GM19397 (cell line): ENCODE measurements around the gene SURF2.
A peak's percentile ranks its signal among the peaks of the same experiment; 100 is the strongest.

Source experiments
- ATAC-seq: cut with Tn5 transposase; IDR thresholded peaks from one replicate; pipeline ENCODE4 v1.9.1; 2021; ENCODE audit warnings: mild to moderate bottlenecking, moderate library complexity; ENCODE audit not compliant: unreplicated experiment

SURF2 gene

DNA sequence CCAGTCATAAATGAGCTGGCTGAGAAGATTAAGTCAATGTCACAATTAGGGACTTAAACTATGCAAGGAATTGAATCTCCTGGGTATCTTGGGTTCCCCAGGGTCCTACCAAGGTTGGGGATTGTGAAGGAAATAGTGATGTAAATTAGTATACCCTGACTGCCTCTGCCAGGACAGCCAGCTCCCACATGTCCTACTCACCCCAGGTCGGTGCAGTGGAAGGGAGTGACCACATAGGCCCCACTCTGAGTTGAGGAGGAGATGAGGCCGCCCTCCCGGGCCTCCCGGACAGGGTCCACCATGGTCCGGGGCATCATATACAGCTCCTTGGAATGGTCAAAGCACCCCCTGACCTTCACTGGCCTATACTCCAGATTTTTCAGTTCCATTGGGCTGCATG lies 2.8 kb upstream of the SURF2 start:
- no peak for ATAC-seq

DNA sequence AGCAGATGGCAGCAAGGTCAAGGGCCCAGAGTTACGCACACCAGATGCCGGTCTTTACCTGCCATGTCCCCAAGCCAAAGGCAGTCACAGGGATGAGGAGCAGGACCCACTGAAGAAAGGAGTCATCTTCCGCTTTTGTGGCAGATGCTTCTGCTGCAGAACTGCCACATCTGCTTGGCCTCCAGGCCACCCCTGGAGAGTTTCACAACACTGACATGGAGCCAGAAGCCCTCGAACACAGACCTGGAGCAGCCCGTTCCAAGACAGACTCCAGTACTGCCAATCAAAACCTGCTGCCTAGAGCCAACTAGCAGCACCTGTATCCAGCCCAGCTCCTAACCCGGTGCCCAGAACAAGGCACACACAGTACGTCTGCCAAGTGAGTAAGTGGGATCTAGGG lies 1.6 kb upstream of the SURF2 start:
- ATAC-seq, result no peak

DNA sequence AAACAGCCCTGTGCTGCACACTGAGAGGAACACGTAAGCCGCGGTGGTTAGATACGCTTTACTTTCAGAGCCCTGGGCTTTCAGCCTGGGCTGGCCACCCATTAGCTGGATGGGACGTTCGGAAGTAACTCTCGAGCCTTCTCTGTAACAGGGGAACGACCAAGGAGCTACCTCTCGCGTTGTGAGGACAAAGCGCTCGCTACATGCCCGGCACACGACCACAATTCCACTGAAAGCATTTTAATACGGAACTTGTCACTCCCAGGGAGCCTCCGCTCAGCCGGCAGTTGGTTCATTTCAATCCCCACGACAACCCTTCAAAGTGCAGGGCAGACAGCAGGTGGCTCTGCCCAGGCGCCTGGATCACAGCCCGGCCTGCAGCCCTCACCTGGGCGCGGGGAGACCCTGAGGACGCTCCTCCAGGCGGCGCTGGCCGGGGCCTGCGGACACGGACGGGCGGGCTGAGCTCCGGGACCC lies 431 bp upstream of the SURF2 start:
- peak; percentile 30 for ATAC-seq

DNA sequence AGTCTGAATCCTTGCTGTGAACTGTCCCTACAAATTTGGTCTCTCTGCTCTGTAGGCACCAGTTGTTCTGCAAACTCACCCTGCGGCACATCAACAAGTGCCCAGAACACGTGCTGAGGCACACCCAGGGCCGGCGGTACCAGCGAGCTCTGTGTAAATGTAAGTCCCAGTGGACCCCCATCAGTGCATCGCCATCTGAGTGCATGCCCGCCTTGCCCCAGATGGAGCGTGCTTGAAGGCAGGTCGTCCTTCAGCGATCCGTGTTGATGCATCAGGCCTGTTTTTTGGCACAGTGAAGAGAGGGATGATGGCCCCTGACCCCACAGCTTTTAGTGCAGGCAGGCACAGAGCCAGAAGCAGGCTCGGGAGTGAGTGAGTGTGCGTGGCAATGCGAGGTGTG lies 1.3 kb downstream of the SURF2 start:
- ATAC-seq, result no peak

DNA sequence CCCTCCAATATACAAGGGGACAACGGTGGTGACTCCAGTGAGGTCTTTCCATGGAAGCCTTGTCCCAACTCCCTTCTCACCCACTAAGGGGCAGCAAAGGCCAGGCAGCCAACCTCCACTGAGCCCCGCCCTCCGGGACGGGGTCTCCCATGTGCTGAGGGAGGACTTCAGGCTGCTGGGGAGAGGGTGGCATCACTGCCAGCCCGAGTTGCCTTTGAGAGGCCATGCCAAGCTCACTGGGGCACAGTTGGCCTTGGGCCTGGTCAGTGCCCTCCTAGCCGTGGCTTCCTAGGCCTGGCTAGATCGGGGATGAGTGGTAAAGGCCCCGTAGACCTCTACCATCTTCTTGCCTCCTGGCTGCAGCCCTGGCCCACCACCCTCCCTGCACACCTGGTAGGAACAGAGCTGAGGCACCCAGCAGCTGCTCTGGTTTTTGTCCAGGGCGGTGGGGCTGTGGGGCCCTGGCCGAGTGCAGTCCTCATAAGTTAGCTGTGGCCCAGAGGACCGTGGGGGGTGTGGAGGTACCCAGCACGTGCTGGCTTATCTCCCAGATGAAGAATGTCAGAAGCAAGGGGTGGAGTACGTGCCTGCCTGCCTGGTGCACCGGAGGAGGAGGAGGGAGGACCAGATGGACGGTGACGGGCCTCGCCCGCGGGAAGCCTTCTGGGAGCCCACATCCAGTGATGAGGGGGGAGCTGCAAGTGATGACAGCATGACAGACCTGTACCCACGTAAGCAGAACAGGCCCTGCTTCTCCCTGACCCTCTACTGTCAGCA lies 3.2 kb downstream of the SURF2 start:
- no peak for ATAC-seq

DNA sequence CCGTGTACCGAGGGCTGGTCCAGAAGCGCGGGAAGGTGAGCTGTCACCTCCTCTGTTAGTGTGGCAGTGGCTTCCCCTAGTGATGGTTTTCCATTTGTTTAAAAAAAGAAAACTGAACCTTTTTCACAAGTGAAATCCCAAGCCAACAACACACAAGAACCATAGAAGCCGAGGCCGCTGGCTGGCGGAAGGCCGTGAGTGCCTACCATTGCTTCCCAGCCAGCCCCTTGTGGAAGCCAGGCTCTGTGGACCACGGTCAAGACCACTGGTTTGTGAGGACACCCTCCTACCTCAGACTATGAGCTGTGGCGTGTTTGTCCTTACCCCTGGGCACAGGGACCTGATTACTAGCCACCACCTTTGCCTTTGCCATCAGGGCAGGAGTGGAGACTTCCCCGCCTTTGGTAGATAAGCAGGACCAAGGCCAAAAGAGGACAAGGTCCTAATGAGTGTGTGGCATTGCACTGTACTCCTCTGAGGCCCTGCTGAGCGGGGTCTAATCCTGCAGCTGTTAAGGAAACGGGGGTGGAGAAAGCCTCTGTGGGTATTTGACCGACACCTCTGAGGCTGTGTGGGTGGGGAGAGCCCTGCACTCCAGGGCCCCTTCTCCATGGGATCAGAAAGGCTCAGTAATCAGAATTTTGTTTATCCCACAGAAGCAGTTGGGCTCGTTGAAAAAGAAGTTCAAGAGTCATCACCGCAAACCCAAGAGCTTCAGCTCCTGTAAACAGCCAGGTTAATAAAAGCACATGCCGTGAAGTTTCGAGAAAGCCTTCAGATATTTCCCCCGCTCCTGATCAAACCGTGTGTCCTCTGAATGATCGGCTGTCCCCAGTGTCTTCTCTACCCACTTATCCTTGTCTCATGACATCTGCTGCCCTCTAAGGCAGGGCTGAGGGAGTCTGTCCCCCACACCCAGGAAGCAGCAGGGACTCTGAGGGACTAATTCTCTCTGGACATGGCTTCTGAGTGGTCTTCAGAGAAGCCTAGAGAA lies 4.3 kb downstream of the SURF2 start:
- no peak for ATAC-seq

DNA sequence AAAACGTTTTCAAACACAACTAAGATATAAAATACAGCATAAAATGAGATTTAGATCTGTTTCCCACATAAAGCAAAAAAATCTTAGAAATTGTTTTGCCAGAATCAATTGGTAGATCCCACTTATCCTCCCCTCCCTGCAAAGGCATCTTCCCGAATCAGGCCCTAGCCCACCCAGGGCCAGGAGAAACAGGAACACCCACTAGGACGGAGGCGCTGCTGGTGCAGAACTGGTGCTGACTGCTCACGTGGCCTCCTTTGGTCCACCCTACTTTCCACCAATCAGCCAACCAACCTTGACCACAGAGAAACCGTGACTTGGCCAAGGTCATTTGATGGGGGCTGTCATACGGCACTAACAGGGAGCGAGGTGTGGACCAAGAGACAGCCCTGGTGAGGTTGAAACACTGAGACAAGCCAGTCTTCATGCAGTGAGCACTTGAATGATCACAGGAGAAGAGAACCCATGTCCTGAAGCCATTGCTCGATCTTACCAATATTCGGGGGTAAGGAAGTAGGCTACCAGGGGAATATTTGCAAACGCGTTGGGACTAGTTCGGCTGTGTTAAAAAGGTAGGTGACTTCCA lies 5.2 kb downstream of the SURF2 start:
- no peak for ATAC-seq

DNA sequence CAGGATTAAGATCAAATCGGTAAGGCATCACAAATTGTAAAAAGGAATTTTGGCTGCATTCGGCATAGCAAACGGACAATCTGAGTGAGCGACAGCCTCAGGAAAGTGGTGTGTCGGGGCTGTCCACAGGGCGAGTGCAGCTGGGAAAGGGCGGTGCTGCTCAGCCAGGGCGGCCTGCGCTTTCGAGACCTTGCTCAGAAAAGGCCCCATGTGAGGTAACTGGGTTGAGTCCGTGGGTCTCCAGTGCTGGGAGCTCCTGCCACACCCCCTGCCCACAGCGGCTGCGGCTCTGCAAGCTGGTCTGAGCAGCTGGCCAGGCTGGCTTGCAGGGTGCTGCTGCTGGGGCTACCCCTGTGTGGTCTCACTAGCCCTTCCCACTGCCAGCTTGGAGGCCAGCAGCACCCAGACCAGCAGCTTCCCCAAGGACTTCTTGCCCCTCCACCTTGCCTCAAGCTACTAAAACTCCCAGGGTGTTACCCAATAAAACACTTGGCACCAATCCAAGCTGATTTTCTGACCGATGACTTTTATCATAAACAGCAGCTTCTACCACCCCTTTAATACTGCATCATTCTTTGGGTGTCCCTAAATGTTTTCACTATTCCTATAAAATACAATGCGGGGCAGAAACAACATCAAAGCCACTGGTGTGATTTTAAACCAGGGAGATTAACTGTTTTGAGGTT lies 6.2 kb downstream of the SURF2 start:
- no peak for ATAC-seq

DNA sequence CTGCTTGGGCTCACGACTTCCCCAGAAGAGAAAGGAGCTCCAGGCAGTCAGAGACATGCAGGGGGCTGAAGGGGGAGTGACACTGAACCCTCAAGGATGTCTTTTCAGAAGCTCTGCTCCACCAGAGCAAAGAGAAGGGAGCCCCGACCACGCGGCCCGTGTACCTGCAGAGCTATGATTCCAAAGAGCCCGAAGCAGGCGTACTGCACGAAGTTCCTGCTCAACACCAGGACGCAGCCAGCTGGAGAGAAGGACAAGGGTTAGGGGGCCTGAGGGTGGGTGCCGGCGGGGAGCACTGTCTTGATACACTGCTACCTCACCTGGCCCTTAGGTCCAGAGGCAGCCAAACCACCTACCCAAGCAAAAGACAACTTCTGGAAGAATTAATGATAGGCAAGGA lies 10.1 kb downstream of the SURF2 start:
- ATAC-seq, result no peak

DNA sequence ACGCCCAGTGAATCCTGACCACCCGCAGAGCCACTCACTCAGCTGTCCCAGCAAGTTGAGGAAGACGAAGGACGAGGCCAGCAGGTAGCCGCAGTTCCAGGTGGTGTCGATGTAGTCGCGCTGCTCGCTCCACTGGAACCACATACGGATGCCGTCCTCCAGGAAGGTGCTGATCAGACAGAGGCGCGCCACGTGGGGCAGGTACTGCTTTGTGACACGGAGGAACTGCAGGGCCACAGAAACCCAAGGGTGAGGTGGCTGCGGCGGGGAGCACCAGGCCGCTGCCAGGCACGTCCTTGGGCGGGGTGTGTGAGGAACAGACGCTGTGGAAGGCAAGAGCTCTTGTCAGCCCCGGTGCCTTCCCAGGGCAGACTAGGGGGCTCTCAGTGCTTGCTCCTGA lies 10.9 kb downstream of the SURF2 start:
- ATAC-seq, result no peak

DNA sequence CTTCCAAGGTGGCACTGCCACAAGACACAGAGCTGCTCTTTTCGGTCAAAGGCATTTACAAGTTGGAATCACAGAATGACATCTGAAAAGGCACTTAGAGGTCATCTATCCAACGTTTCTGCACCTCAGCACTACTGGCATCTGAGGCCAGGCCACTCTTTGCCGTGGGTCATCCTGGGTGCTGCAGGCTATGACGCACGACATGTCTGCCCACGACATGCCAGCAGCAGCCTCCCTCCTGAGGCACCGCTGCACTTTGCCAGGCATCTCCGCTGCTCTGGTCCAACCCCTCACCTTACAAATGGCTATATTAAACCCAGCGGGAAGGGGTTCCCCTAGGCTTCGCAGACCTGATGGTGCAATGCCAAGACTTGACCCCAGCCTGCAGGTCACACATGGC lies 11.4 kb downstream of the SURF2 start:
- no peak for ATAC-seq

DNA sequence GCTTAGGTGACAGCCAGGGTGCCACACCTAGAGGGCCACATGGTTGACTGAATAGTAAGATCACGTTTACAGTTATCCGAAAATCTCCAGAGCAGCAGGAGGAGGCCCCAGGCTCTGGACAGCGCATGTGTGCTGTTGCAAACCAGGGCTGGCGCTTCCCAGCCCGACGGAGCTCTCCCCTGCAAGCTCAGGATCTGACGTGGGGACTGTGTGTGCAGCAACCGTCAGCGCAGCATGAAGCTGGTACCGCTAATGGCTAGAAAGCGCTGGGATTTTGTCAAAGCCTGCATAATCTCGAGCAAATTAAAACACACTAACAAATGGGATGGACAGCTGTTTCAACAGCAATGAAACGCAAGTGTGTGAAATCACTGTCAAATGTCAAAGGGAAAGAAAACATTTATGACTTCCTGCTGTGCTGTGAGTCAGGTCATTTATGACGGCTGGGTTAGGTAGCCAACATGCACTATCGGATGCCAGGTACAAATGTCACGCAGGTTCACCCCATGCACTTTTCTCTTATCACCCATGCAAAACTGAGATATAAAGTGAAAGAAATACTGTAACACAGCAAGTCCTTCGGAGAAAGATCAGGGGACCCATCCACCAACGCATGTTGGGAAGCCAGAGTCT lies 12.0 kb downstream of the SURF2 start:
- no peak for ATAC-seq

DNA sequence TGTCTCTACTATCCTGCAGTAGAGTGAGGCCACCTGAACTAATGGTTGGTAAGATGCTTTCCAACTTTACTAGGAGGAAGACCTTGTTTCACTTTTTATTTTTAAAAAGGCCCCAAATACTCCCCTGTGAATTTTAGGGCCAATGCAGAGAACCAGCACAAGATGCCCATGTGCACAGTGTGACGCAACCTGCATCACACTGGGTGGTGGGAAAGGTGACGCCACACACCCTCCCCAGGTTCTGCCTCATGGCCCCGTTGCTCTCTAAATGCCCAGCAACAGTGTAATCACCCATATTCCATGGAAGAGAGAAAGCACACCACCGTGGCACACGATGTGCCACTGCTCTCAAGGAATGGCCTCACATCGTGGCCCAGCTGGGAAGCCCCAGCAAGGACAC lies 13.1 kb downstream of the SURF2 start:
- no peak for ATAC-seq

DNA sequence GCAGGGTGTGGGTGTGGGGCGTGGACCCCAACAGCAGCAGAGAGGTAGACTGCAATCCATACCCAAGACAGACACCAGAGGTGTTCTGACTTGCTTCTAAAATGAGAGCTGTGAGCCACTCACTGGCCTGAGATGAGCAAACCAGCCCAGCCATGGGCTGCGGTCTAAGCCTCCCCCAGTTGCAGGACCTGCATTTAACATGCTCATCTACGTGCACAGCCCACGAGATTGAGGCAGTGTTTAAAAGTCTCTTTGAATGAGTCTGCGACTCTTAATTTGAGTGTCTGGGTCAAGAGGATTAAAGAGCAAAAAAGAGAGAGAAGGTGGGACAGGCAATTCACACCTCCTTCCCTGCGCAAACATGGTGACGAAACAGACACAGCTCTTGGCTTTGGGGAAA lies 13.6 kb downstream of the SURF2 start:
- ATAC-seq, result no peak

DNA sequence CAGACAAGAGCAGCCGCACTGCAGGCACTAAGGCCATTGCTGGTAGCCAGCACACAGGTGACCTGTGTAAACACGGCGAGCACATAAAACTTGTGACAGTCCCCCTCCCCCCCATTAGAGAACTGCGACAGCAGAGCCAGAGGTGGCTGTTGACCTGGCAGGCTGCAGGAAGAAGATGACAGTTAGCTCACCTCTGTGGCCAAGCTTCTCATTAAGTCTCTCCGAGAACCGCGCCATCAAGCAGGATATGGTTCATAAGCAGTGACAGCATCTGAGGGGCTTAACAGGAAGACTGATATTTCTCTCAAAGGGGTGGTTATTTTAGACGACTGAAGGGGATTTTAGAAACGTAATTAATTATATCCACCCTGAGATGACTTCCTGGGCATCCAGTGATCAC lies 14.3 kb downstream of the SURF2 start:
- no peak for ATAC-seq

DNA sequence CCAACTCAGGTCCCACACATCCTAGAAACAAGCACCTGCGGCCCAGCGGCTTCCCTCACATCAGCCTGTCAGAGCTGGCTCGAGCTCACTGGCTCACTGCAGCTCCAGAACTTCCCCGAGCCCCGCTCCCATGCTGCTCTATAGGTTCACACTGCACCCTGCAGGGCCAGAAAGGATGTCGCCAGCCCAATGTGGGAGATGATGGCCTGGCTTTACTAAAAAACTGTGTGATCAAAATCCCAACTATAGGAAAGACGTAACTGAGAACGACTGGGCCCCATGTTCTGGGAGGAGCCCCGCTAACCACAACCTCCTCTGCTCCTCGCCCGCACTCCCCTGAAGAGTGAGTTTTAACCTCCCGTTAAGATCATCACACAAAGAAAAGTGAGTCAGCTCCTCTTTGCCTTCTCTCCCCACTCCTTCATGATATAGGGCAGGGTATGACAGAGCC lies 14.9 kb downstream of the SURF2 start:
- ATAC-seq, result no peak

DNA sequence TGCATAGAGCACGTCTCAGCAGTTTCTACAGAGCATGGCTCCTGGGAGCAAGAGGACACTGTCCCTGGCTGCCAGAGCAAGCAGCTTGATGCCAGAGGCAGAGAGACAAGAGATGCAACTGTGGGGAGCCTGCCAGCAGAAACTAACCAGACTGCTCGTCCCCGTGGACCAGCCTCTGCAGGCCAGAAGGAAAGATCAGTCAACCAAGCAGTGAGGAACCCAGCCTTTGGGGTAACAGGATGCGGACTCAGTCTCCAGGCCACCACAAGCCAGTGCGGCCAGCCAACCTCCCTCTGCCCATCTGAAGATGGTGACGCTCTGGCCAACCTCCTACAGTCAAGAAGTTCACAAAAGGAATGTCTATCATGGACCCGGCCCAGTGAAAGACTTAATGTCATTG lies 15.8 kb downstream of the SURF2 start:
- no peak for ATAC-seq

DNA sequence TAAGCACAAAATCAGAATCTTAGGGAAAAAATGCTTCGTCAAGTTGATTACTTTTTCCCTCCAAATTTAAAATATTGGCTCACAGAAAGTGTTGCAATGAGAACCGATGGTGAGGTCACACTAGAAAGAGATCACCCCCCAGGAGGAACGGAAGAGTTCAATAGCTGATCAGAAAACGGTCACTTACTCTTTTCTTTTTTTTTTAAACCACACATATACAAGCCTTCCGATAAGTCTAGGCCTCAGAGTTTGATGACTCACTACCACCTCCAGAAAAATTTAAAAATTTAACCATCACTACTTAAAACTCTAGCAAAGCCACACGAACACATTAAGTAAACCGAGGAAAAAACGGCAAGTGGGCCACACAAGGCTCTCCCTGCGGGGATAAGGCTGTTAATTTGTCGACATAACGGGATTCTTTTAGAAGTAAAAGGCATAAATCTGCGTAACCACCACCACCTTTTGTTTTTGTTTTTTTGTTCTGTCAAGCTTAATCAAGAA lies 18.3 kb downstream of the SURF2 start:
- ATAC-seq, result no peak

DNA sequence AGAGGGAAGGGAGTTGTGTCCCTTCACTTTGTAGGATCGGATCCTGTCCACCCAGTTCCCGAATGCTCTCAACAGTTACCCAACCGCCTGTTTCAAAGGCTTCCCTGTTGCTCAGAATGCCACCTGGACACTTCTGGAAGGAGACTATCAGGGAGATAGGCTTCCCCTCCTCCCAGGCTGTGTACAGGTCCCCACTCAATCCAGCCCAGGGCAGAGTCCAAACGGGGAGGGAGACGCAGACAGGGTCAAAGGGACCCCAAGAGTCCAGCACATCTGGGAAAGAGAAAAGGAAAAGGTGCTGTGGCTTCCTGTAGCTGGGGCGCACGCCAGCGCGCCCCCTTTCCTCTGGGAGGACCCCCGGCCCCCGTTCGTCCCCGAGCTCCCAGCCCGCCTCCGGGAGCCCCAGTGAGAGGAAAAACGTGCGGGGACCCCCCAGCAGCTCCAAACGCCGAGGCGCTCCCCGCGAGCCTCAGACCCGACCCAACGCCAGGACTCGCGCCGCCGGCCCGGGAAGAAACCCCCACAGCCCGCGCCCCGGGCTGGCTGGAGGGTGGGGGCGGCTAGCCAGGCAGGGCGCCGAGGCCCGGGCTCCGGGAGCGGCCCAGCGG lies 18.9 kb downstream of the SURF2 start:
- ATAC-seq, result peak; percentile 5
